GM18517 (cell line): ENCODE results near the gene CST7.

ENCODE experiments used
- ATAC-seq: cut with Tn5 transposase; IDR thresholded peaks from one replicate; pipeline ENCODE4 v1.9.1; 2021; ENCODE audit warnings: mild to moderate bottlenecking, moderate library complexity; ENCODE audit not compliant: unreplicated experiment

Gene CST7

GRCh38 chr20:24962510-24962909 is 13.4 kb downstream of the CST7 start:
- ATAC-seq: no peak

GRCh38 chr20:24963672-24964505 is 14.8 kb downstream of the CST7 start:
- no peak for ATAC-seq

- no peak for ATAC-seq
These were observed 15.4 kb downstream of the CST7 start for GRCh38 chr20:24964506-24964840.

GRCh38 chr20:24965065-24965919 is 16.2 kb downstream of the CST7 start:
- no peak for ATAC-seq

GRCh38 chr20:24966317-24967012 is 17.4 kb downstream of the CST7 start:
- no peak for ATAC-seq

GRCh38 chr20:24968278-24968800 is 19.3 kb downstream of the CST7 start:
- no peak for ATAC-seq

GRCh38 chr20:24969186-24970029 is 20.3 kb downstream of the CST7 start:
- ATAC-seq: no peak

- no peak for ATAC-seq
These were observed 21.0 kb downstream of the CST7 start for GRCh38 chr20:24970030-24970553.

GRCh38 chr20:24970754-24971153 is 21.7 kb downstream of the CST7 start:
- no peak for ATAC-seq

GRCh38 chr20:24971376-24972101 is 22.5 kb downstream of the CST7 start:
- no peak for ATAC-seq

GRCh38 chr20:24972341-24972740 is 23.3 kb downstream of the CST7 start:
- ATAC-seq: no peak

GRCh38 chr20:24977336-24977735 is 28.3 kb downstream of the CST7 start:
- ATAC-seq: no peak

- ATAC-seq: no peak
These were observed 28.7 kb downstream of the CST7 start for GRCh38 chr20:24977797-24978196.

- ATAC-seq: no peak
These were observed 29.4 kb downstream of the CST7 start for GRCh38 chr20:24978513-24978912.

GRCh38 chr20:24979036-24979960 is 30.2 kb downstream of the CST7 start:
- no peak for ATAC-seq

GRCh38 chr20:24980291-24981053 is 31.4 kb downstream of the CST7 start:
- no peak for ATAC-seq

- no peak for ATAC-seq
These were observed 32.2 kb downstream of the CST7 start for GRCh38 chr20:24981282-24981681.

- ATAC-seq: no peak
These were observed 32.7 kb downstream of the CST7 start for GRCh38 chr20:24981790-24982189.
